GM21576 (cell line): ENCODE measurements around the gene DET1.
"Not testable (repeated sequence)": the region's sequence is repeated elsewhere in the genome, so short reads cannot be mapped to it uniquely, and the experiment has no call there.

Source experiments
- ATAC-seq: cut with Tn5 transposase; IDR thresholded peaks from one replicate; pipeline ENCODE4 v1.9.1; 2021; ENCODE audit warnings: mild to moderate bottlenecking, moderate library complexity; ENCODE audit not compliant: unreplicated experiment

Gene DET1

DNA sequence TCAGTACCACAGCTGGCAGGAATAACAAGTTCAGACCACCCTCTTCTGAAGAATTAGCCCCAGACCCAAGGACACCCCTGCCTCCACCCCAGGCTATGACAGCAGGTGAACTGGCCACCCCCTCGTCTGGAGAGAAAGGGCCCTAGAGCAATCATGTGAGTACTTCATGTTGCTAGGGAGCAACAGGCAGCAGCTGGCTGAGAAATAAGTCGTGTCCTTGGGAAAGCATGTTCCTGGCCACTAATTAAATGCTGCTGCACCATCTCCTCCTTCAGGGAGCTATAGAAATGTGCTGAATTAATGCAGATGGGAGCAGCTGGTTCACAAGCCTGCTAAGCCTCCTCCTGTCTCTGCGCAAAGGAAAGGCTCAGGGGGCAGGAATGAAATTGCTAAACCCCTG lies 47.5 kb downstream of the DET1 start:
- no peak for ATAC-seq

- ATAC-seq, result no peak
Measured at GRCh38 chr15:88497109-88497765, 49.2 kb downstream of the DET1 start.

DNA sequence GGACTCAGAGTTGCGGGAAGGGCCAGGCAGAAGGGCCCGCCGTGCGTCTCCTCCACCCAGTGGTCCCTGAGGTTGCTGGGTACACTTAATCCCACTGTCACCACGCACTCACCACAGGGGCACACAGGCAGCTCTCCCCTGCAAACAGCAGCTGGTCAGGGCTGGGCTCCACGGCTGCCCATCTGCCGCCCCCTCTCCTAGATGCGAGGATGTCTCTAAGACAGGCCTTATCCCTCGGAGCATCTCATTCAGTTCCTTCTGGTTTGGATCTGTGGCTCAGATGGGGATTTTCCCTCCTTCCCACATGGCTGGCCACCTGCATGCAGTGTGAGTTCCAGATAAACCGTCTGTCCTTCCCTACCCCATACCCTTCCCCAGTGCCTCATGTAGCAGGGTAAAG lies 52.6 kb downstream of the DET1 start:
- no peak for ATAC-seq

DNA sequence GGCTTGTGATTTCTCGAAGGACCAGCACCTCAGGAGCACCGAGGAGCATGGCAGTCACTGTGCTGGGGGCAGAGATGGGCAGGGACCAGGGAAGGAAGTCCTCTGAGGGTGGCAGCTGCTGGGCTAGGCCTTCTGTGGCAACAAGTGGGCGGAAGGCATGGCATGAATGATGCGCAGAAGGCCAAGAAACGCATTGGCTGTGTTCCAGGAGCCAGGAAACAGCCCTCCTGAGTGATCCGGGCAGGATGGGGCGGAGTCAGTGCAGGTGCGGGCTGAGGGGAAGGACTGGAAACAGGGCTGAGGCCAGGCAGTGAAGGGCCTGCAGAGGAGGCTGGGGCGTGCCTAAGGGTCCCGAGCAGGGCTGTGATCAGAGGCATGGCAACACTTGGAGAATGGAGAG lies 55.3 kb downstream of the DET1 start:
- no peak for ATAC-seq

GRCh38 chr15:88490036-88490435 lies 56.4 kb downstream of the DET1 start:
- no peak for ATAC-seq

- ATAC-seq, result no peak
Measured at GRCh38 chr15:88489321-88489720, 57.2 kb downstream of the DET1 start.

DNA sequence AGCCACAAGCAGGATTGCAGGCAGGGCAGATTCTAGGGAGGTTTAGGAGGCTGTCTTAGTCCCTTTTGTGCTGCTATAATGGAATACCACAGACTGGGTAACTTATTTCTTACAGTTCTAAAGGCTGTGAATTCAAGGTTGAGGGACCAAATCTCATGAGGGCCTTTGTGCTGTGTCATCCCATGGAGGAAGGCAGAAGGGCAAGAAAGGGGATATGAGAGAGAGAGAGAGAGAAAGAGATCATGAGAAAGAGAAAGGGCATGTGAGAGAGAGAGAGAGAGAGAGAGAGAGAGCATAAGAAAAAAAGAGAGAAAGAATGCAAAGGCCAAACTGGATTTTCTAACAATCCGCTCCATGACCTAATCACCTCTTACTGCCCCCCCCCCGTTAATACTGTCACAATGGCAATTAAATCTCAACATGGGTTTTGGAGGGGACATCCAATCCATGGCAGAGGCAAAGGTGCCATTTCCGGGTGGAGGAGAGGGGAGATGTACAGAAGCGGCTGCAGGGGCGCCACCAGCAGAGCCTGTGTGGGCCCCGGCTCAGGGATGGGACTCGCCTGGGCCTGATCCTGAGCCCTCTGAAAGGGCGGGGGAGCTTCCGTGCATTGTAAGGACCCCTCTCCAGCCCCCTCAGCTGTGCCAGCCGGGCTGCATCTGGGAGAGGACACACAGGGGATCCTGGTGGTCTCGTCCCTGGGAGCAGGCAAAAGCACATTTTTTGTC lies 58.5 kb downstream of the DET1 start:
- no peak for ATAC-seq

- no peak for ATAC-seq
Measured at GRCh38 chr15:88487178-88487795, 59.2 kb downstream of the DET1 start.

- no peak for ATAC-seq
Measured at GRCh38 chr15:88484682-88485331, 61.7 kb downstream of the DET1 start.

DNA sequence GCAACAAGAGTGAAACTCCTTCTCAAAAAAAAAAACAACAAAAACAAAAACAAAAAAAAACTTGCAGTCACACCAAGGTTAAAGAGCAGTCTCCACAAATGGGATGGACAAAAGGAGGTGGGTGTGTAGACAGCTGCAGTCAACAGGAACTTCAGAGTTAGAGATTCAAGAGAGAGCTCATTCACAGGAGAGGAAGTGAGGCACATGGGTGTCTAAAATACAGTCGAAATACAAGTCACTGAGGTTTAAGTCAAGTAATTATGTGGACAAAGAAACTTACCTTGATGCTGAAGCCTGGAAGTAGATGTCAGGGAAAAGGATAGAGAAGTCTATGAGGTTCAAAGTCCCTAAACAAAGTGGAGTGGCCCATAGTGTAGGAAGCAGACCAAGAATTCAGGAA lies 64.2 kb downstream of the DET1 start:
- ATAC-seq, result no peak

DNA sequence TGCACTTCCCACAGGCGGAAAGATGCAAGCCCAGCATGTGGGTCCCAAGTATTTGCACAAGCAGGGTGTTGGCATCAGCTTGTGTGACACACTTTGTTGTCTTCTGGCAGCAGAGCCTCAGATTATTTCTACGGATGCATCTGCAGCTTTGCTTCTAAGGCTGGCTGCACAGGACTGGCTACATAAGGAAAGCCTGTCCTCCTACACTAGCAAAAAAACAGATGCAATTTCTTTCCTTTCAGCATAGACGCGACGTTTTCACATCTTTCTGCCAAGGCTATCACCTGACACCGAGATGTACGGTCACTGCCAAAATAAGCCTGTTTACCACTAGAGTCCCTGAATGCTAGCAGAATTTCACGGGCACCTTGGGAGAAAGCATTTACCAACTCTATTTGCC lies 65.5 kb downstream of the DET1 start:
- no peak for ATAC-seq

- no peak for ATAC-seq
Measured at GRCh38 chr15:88479169-88479568, 67.3 kb downstream of the DET1 start.

DNA sequence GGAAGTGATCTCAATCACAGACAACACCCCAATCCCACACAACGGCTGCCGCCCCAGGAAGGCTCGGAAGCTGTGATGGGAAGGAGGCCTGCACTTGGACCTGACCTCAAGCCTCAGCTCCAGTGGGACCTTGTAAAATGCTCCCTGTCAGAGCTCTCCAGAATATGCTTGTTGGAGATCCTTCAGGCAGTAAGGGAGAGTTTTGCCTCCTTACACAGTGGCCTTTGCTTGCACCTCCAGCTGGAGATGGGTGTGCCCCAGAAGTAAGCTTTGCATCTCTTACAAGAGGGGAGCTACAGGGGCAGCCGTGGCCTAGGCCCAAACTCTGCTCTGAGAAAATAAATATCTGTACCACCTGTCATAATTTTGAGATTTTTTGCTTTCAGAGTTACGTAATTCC lies 68.6 kb downstream of the DET1 start:
- no peak for ATAC-seq

- no peak for ATAC-seq
Measured at GRCh38 chr15:88477126-88477525, 69.4 kb downstream of the DET1 start.

DNA sequence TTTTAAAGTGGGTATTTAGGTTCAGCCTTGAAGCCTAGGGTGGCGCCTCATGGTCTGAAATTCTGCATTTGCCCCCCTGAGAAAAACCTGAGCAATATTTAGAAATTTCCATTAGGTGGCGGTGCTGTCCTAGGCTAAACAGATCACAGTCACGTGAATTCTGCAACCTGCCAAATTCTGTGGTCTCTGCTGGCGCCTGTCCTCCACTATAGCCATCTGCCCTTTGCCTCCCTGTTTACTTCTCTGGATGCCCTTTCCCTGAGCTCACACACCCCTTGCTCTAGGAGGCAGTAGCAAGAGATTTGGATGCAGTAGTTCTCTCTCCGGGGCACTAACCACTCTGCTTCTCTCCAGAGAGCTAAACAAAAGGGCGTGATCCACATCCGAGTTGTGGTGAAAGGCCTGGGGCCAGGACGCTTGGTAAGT lies 69.8 kb downstream of the DET1 start:
- ATAC-seq, result no peak

- not testable (repeated sequence) for ATAC-seq
Measured at GRCh38 chr15:88473661-88474293, 72.7 kb downstream of the DET1 start.

DNA sequence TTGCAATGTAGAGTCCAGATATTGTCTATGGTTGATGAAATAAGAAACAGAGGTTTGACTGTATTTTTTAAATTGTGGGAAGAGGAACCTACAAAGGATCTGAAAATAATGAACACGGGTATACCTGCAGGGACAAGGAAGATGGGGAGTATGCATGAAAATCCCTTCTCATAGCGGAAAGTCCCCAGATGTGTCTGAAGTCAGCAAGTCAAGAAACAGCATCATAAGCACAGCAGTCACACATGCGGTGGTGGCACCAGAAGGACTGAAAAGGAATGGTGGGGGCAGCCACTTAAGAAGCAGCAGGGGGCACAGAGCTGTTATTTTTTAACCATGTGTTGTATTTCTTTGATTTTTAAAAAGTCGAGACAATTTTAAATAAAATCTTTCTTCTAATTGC lies 74.3 kb downstream of the DET1 start:
- ATAC-seq, result no peak

DNA sequence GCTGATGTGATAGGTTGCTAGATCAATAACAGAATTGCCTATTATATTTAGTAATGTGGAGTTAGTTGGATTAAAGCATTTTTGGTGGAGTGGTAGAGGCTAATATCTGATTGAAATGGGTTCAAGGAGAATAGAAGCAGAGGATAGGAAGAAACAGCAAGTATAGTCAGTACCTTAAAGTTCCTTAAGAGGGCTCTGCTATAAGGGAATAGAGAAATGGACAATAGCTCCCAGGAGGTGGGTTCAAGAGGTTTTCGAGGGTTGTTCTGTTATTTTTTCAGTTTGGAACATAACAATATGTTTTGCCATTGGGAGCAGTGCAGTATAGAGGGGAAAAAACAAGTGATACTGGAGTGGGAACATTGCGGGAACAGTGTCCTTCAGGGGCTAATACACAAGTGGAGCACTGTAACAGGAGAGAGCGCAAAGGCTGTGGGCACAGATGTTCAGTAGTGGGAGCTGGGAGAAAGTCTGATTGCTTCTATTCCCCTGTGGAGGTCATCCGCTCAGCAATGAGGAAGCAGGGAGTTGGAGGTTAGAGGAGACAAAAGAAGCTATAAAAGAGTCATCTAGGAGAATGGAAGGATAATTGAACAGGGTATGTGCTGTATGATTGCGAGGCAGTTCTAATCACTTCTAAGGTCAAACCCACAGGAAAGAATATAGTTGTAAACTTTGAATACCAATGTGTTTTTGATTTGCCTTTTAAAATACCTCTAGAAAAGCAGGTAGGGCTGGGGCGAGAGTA lies 75.7 kb downstream of the DET1 start:
- no peak for ATAC-seq

- no peak for ATAC-seq
Measured at GRCh38 chr15:88469321-88469720, 77.2 kb downstream of the DET1 start.

GRCh38 chr15:88468721-88469120 lies 77.8 kb downstream of the DET1 start:
- ATAC-seq, result not testable (repeated sequence)
